ENCODE measurements around the gene TMED3.

DNA sequence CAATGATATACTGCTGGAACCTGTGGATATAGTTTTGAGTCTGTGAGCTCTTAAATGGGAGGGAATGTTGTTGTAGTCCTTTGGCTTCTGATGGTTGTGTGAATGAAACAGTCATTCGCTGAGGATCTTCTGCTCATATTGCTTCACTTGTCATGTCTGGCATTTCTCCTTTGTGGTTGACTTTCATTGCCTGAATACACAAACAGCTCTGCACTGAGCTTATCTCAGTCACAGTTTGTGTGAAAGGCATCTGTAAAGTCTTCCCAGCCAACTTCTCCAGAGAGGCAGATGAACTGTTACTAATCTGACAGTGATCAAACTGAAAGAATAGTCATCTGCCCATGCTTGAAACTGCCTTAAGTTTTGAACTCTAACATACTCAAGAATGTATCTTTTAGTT lies 59.8 kb downstream of the TMED3 start:
- no peak for TF ChIP-seq EZH2phosphoT487 (IDR thresholded peaks at IDR 0.05; ENCODE audit: borderline replicate concordance, low read length)
- no peak for TF ChIP-seq CTCF (IDR thresholded peaks at IDR 0.05; ENCODE audit: low read depth, low read length, poor library complexity, severe bottlenecking)

All from DOHH2 (cell line).